H1 (cell line): ENCODE results near the gene MTFMT. TPM values are rescaled to one million over a fixed set of nuclear protein-coding genes. Genes with fewer than 3 reads are reported as not detected.

Source experiments
- BCL11A ChIP-seq, 2 experiments: IDR thresholded peaks; one replicate each; pipeline ENCODE4 v1.6.1; 2011; ENCODE audit warnings: low read depth in 2 of 2, low read length in 2 of 2, mild to moderate bottlenecking in 2 of 2
- FOSL1 ChIP-seq: IDR thresholded peaks from 2 replicates; pipeline ENCODE4 v1.6.1; 2011; ENCODE audit warnings: mild to moderate bottlenecking, low read depth, low read length, moderate library complexity; ENCODE audit not compliant: insufficient read depth
- GABPA ChIP-seq: IDR thresholded peaks from 2 replicates; pipeline ENCODE4 v1.6.1; 2011; ENCODE audit warnings: mild to moderate bottlenecking, low read length, moderate library complexity, borderline replicate concordance; ENCODE audit not compliant: insufficient read depth
- GTF2F1 ChIP-seq: IDR thresholded peaks from 2 replicates; pipeline ENCODE4 v1.6.1; 2012; ENCODE audit warnings: low read depth, low read length, improper control_type of control experiment, borderline replicate concordance
- JUN ChIP-seq: IDR thresholded peaks from 2 replicates; pipeline ENCODE4 v1.6.1; 2011; ENCODE audit warnings: low read depth, mild to moderate bottlenecking, improper control_type of control experiment, low read length
- SP1 ChIP-seq: IDR thresholded peaks from 2 replicates; pipeline ENCODE4 v1.6.1; 2011; ENCODE audit warnings: low read depth, low read length
- SRF ChIP-seq: IDR thresholded peaks from 2 replicates; pipeline ENCODE4 v1.6.1; 2011; ENCODE audit warnings: mild to moderate bottlenecking, low read depth, low read length, moderate library complexity
- TAF1 ChIP-seq: IDR thresholded peaks from 2 replicates; pipeline ENCODE4 v1.6.1; 2011; ENCODE audit warnings: mild to moderate bottlenecking, low read depth, low read length
- TAF7 ChIP-seq: optimal IDR thresholded peaks from 2 replicates; pipeline ENCODE3; 2011; ENCODE audit warnings: low read depth, mild to moderate bottlenecking, inconsistent platforms, low read length, moderate library complexity, borderline replicate concordance
- polyA plus RNA-seq, 7 experiments: library from polyadenylated mRNA; depleted of rRNA in 3 of 7; stranded (reverse) in 5 of 7; unstranded in 2 of 7; fragments of >200 nt in 5 of 7; fragments of 200-250 nt in 2 of 7; gene quantifications; 1 replicate in 5 of 7; 2 replicates in 1 of 7; 4 replicates in 1 of 7; pipeline versions ENCODE4 v1.2.1 to v1.2.3, GENCODE V29; 2011 to 2013; ENCODE audit warnings: missing spikeins in 2 of 7, mixed read lengths in 2 of 7
- total RNA-seq: library from RNA; stranded (reverse); fragmentation: NEBNext Ultra II Directional; extraction: Animal tissue kit (Norgen Biotek cat#: 25700); gene quantifications from 2 replicates; pipeline ENCODE4 v1.2.1, GENCODE V29; 2021
- TF ChIP-seq, protein P1 (sequence below): fragments of 300-600 bp; sonication (generic); IDR thresholded peaks from 2 replicates; pipeline ENCODE4 v1.7.1; 2012; ENCODE audit warnings: low read length, moderate library complexity, mild to moderate bottlenecking, inconsistent platforms; ENCODE audit not compliant: insufficient replicate concordance

The MTFMT gene
- total and polyA plus RNA-seq, 2 of the 8 experiments (the other 6 are each of a cell fraction or from before 2014, with no cell fraction given), result 7.7 to 20.8 TPM

DNA sequence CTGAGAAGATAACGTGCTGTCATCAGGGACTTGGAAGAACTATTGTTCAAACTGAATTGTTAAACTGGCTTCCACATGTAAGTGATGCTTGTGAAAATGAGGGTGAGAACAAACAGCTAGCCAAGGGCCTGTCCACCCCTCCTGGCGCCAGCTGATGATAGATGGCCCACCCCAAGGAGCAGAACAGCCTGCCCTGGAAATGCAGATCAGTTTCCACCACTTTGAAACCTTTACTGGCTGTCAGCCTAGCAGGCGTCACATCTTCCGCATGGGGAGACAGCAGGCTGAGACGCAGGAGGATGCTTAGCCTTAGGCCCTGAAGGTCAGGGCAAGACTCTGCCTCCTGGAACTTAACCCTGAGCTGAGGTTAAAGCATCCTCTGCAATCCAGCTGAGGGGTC is 9.4 kb upstream of the MTFMT start (continued):
- TF ChIP-seq, protein P1, sequence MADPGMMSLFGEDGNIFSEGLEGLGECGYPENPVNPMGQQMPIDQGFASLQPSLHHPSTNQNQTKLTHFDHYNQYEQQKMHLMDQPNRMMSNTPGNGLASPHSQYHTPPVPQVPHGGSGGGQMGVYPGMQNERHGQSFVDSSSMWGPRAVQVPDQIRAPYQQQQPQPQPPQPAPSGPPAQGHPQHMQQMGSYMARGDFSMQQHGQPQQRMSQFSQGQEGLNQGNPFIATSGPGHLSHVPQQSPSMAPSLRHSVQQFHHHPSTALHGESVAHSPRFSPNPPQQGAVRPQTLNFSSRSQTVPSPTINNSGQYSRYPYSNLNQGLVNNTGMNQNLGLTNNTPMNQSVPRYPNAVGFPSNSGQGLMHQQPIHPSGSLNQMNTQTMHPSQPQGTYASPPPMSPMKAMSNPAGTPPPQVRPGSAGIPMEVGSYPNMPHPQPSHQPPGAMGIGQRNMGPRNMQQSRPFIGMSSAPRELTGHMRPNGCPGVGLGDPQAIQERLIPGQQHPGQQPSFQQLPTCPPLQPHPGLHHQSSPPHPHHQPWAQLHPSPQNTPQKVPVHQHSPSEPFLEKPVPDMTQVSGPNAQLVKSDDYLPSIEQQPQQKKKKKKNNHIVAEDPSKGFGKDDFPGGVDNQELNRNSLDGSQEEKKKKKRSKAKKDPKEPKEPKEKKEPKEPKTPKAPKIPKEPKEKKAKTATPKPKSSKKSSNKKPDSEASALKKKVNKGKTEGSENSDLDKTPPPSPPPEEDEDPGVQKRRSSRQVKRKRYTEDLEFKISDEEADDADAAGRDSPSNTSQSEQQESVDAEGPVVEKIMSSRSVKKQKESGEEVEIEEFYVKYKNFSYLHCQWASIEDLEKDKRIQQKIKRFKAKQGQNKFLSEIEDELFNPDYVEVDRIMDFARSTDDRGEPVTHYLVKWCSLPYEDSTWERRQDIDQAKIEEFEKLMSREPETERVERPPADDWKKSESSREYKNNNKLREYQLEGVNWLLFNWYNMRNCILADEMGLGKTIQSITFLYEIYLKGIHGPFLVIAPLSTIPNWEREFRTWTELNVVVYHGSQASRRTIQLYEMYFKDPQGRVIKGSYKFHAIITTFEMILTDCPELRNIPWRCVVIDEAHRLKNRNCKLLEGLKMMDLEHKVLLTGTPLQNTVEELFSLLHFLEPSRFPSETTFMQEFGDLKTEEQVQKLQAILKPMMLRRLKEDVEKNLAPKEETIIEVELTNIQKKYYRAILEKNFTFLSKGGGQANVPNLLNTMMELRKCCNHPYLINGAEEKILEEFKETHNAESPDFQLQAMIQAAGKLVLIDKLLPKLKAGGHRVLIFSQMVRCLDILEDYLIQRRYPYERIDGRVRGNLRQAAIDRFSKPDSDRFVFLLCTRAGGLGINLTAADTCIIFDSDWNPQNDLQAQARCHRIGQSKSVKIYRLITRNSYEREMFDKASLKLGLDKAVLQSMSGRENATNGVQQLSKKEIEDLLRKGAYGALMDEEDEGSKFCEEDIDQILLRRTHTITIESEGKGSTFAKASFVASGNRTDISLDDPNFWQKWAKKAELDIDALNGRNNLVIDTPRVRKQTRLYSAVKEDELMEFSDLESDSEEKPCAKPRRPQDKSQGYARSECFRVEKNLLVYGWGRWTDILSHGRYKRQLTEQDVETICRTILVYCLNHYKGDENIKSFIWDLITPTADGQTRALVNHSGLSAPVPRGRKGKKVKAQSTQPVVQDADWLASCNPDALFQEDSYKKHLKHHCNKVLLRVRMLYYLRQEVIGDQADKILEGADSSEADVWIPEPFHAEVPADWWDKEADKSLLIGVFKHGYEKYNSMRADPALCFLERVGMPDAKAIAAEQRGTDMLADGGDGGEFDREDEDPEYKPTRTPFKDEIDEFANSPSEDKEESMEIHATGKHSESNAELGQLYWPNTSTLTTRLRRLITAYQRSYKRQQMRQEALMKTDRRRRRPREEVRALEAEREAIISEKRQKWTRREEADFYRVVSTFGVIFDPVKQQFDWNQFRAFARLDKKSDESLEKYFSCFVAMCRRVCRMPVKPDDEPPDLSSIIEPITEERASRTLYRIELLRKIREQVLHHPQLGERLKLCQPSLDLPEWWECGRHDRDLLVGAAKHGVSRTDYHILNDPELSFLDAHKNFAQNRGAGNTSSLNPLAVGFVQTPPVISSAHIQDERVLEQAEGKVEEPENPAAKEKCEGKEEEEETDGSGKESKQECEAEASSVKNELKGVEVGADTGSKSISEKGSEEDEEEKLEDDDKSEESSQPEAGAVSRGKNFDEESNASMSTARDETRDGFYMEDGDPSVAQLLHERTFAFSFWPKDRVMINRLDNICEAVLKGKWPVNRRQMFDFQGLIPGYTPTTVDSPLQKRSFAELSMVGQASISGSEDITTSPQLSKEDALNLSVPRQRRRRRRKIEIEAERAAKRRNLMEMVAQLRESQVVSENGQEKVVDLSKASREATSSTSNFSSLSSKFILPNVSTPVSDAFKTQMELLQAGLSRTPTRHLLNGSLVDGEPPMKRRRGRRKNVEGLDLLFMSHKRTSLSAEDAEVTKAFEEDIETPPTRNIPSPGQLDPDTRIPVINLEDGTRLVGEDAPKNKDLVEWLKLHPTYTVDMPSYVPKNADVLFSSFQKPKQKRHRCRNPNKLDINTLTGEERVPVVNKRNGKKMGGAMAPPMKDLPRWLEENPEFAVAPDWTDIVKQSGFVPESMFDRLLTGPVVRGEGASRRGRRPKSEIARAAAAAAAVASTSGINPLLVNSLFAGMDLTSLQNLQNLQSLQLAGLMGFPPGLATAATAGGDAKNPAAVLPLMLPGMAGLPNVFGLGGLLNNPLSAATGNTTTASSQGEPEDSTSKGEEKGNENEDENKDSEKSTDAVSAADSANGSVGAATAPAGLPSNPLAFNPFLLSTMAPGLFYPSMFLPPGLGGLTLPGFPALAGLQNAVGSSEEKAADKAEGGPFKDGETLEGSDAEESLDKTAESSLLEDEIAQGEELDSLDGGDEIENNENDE, result no peak
- TF ChIP-seq TAF1, result no peak
- TF ChIP-seq GABPA, result no peak
- no peak for TF ChIP-seq SP1
- TF ChIP-seq GTF2F1, result no peak
- no peak for TF ChIP-seq TAF7
- no peak for TF ChIP-seq SRF
- no peak for TF ChIP-seq JUN
- no peak for TF ChIP-seq FOSL1
- TF ChIP-seq BCL11A (IDR thresholded peaks at IDR 0.05; ENCODE audit: low read depth in 2 of 2, low read length in 2 of 2), result no peak
